HCT116 (cell line): ENCODE measurements around the gene RBM4B. TPM values are rescaled to one million over a fixed set of nuclear protein-coding genes. Genes with fewer than 3 reads are reported as not detected.

ENCODE experiments used
- ATAC-seq: fragments of 200-7000 bp; cut with Tn5 transposase; 2 replicates; pipeline ENCODE4 v1.9.1; 2020; ENCODE audit warnings: mild to moderate bottlenecking, moderate library complexity
- BruUV-seq: library from RNA; stranded (reverse); fragments of 400-500 nt; replicated peaks from 2 replicates; lab custom pipeline; 2021; lab: Mats Ljungman, UMichigan
- CTCF ChIA-PET: fragments of 300-600 bp; sonication (Branson Sonifier 250); formaldehyde crosslinking; loops from one replicate; lab custom pipeline; 2021; ENCODE audit warnings: antibody characterized with exemption; lab: Charles Lee
- POLR2A ChIA-PET: fragments of 300-600, 350-600 bp; sonication (Branson Sonifier 250); formaldehyde crosslinking; loops from one replicate; lab custom pipeline; 2021; ENCODE audit warnings: antibody characterized with exemption; lab: Charles Lee
- RAD21 ChIA-PET, 2 experiments: fragments of 300-600 bp; sonication (Branson Sonifier 250); formaldehyde crosslinking; loops; one replicate each; lab custom pipeline; 2023; ENCODE audit warnings: low total read pairs in 2 of 2; ENCODE audit not compliant: uncharacterized antibody in 2 of 2, unreplicated experiment in 2 of 2, low non-redundant PET in 1 of 2; lab: Charles Lee
- DNase-seq: peaks from one replicate; pipeline ENCODE4 v3.0.0-alpha.2; 2010; ENCODE audit warnings: low read depth, low spot score
- H2AFZ ChIP-seq: fragments of 200-600 bp; shearing (Covaris generic), sonication (generic); 2 replicates; pipeline ENCODE4 v1.6.1; 2017; ENCODE audit warnings: low read depth, mixed run types, mixed read lengths, antibody characterized with exemption, low read length; ENCODE audit not compliant: poor library complexity, severe bottlenecking
- H3K27ac ChIP-seq: 2 replicates; pipeline ENCODE4 v1.5.1; 2012; ENCODE audit warnings: low read depth, low read length
- H3K27me3 ChIP-seq: fragments of 200-600 bp; sonication (generic); 2 replicates; pipeline ENCODE4 v1.6.1; 2016; ENCODE audit warnings: mixed run types, low read length, mixed read lengths; ENCODE audit not compliant: insufficient read depth
- H3K36me3 ChIP-seq, 2 experiments: fragments of 200-500 bp in 1 of 2; fragments of 200-600 bp in 1 of 2; sonication (Bioruptor generic) in 1 of 2; sonication (generic) in 1 of 2; 2 replicates each; pipeline versions ENCODE4 v1.5.1 to v1.6.1; 2014 to 2016; ENCODE audit warnings: low read length in 2 of 2, inconsistent platforms in 1 of 2, mixed read lengths in 1 of 2, mixed run types in 1 of 2; ENCODE audit not compliant: insufficient read depth in 2 of 2, control insufficient read depth in 1 of 2
- H3K4me1 ChIP-seq, 2 experiments: fragments of 200-600 bp in 1 of 2; sonication (generic) in 1 of 2; 2 replicates each; pipeline versions ENCODE4 v1.5.1 to v1.6.1; 2012 to 2017; ENCODE audit warnings: low read length in 2 of 2, inconsistent platforms in 1 of 2, mild to moderate bottlenecking in 1 of 2, mixed read lengths in 1 of 2, mixed run types in 1 of 2, moderate library complexity in 1 of 2; ENCODE audit not compliant: insufficient read depth in 2 of 2, control insufficient read depth in 1 of 2
- H3K4me2 ChIP-seq: fragments of 200-600 bp; sonication (generic); 2 replicates; pipeline ENCODE4 v1.6.1; 2017; ENCODE audit warnings: mixed run types, low read length, mixed read lengths
- H3K4me3 ChIP-seq, 2 experiments: fragments of 200-600 bp in 1 of 2; sonication (generic) in 1 of 2; replicated peaks in 1 of 2; 2 replicates each; pipeline ENCODE4 v1.5.1; 2011 to 2016; ENCODE audit warnings: low read length in 2 of 2, control low read depth in 1 of 2, low read depth in 1 of 2, mild to moderate bottlenecking in 1 of 2, mixed read lengths in 1 of 2, mixed run types in 1 of 2
- H3K79me2 ChIP-seq: fragments of 200-600 bp; sonication (generic); 2 replicates; pipeline ENCODE4 v1.6.1; 2017; ENCODE audit warnings: mild to moderate bottlenecking, mixed run types, low read length, moderate library complexity, mixed read lengths; ENCODE audit not compliant: insufficient read depth
- H3K9ac ChIP-seq: fragments of 200-600 bp; sonication (generic); 2 replicates; pipeline ENCODE4 v1.6.1; 2016; ENCODE audit warnings: low read length, mixed read lengths
- H3K9me2 ChIP-seq: fragments of 200-600 bp; sonication (generic), shearing (Covaris generic); 2 replicates; pipeline ENCODE4 v1.6.1; 2017; ENCODE audit warnings: mixed run types, mild to moderate bottlenecking, moderate library complexity; ENCODE audit not compliant: insufficient read depth
- H3K9me3 ChIP-seq, 2 experiments: fragments of 200-500 bp in 1 of 2; fragments of 200-600 bp in 1 of 2; sonication (Bioruptor generic) in 1 of 2; sonication (generic) in 1 of 2; 2 replicates each; pipeline ENCODE4 v1.6.1; 2014 to 2017; ENCODE audit warnings: low read length in 2 of 2, mixed read lengths in 2 of 2, inconsistent platforms in 1 of 2, low read depth in 1 of 2, mild to moderate bottlenecking in 1 of 2, mixed run types in 1 of 2, moderate library complexity in 1 of 2; ENCODE audit not compliant: control insufficient read depth in 1 of 2, insufficient read depth in 1 of 2
- H4K20me1 ChIP-seq: fragments of 200-600 bp; sonication (generic), shearing (Covaris generic); 2 replicates; pipeline ENCODE4 v1.6.1; 2017; ENCODE audit warnings: mixed run types, mild to moderate bottlenecking, moderate library complexity; ENCODE audit not compliant: insufficient read depth
- CBX3 ChIP-seq: IDR thresholded peaks from 2 replicates; pipeline ENCODE4 v1.6.1; 2012; ENCODE audit warnings: low read depth
- ELF1 ChIP-seq: IDR thresholded peaks from 2 replicates; pipeline ENCODE4 v1.6.1; 2012; ENCODE audit warnings: low read depth, borderline replicate concordance
- EZH2 ChIP-seq: fragments of 200-600 bp; sonication (generic); IDR thresholded peaks from 2 replicates; pipeline ENCODE4 v1.6.1; 2017; ENCODE audit warnings: antibody characterized with exemption, mixed run types
- FOSL1 ChIP-seq: IDR thresholded peaks from 2 replicates; pipeline ENCODE4 v1.6.1; 2012; ENCODE audit warnings: low read depth
- JUND ChIP-seq: IDR thresholded peaks from 2 replicates; pipeline ENCODE4 v1.6.1; 2012
- POLR2A ChIP-seq: IDR thresholded peaks from 2 replicates; pipeline ENCODE4 v1.7.0; 2011; ENCODE audit warnings: borderline replicate concordance; ENCODE audit not compliant: insufficient read depth, insufficient read length; ENCODE audit errors: extremely low read depth
- POLR2AphosphoS5 ChIP-seq: IDR thresholded peaks from 2 replicates; pipeline ENCODE4 v1.6.1; 2011; ENCODE audit warnings: mild to moderate bottlenecking, low read depth, low read length, moderate library complexity
- SIN3A ChIP-seq: IDR thresholded peaks from 2 replicates; pipeline ENCODE4 v1.6.1; 2012; ENCODE audit warnings: low read depth
- SP1 ChIP-seq: IDR thresholded peaks from 2 replicates; pipeline ENCODE4 v1.6.1; 2012; ENCODE audit warnings: low read depth
- SRF ChIP-seq: IDR thresholded peaks from 2 replicates; pipeline ENCODE4 v1.6.1; 2012; ENCODE audit warnings: low read depth
- TCF7L2 ChIP-seq: IDR thresholded peaks from 2 replicates; pipeline ENCODE4 v1.7.0; 2011; ENCODE audit warnings: borderline replicate concordance, inconsistent platforms; ENCODE audit not compliant: insufficient read depth, insufficient read length; ENCODE audit errors: extremely low read depth
- YY1 ChIP-seq: IDR thresholded peaks from 2 replicates; pipeline ENCODE4 v1.6.1; 2011; ENCODE audit warnings: low read length, low read depth, moderate library complexity, mild to moderate bottlenecking; ENCODE audit not compliant: insufficient replicate concordance; ENCODE audit errors: extremely low read depth
- ZFX ChIP-seq: fragments of 450-650 bp; IDR thresholded peaks from 2 replicates; pipeline ENCODE4 v1.6.1; 2017
- intact Hi-C: fragments of 100-400 bp; cut with micrococcal nuclease; formaldehyde crosslinking; loops from 2 replicates; pipeline ENCODE4 v1.10.0; 2022
- total RNA-seq: library from RNA; stranded (reverse); gene quantifications from one replicate; pipeline ENCODE4 v1.2.1, GENCODE V29; 2021; ENCODE audit not compliant: unreplicated experiment
- TF ChIP-seq, protein P1 (sequence below): IDR thresholded peaks from 2 replicates; pipeline ENCODE4 v1.6.1; 2012; ENCODE audit warnings: low read depth
- TF ChIP-seq, protein P2 (sequence below): IDR thresholded peaks from 2 replicates; pipeline ENCODE4 v1.6.1; 2012
- TF ChIP-seq, protein P3 (sequence below): IDR thresholded peaks from 2 replicates; pipeline ENCODE4 v1.6.1; 2012

The RBM4B gene
- total RNA-seq, 1 experiment from 2014 or later = 18.1 TPM

DNA sequence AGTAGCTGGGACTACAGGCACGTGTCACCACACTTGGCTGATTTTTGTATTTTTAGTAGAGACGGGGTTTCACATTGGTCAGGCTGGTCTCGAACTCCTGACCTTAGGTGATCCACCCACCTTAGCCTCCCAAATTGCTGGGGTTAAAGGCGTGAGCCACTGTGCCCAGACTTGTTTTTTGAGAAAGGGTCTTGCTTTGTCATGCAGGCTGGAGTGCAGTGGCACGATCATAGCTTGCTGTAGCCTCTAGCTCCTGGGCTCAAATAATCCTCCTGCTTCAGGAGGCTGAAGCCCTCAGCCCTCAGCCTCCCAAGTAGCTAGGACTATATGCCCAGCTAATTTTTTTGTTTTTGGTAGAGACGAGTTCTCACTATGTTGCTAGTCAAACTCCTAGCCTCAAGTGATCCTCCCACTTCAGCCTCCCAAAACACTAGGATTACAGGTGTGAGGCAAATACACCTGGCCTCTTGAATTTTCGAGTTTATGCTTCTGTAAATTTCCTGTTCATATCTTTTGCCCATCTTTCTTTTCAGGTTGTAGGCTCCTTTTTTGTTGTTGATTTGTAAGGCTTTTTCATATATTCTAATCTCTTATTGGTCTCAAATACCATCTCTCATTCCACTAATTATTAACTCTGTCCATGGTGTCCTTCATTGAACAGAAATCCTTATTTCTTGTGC, 3.4 kb upstream of the RBM4B start:
- intact Hi-C loops = no loop called here

More for the DNA sequence above, 3.4 kb upstream of the RBM4B start:
- Histone ChIP-seq H2AFZ (no peak overlapping the region), H4K20me1 (no peaks in the 10 kb centered on the region), H3K36me3 (no peaks in the 10 kb centered on the region; a peak in 2 of 4 replicates), H3K4me3 (no peak overlapping the region), H3K79me2 (peaks cover 13% of the 10 kb centered on the region; the same call in 1 of the 2 replicates), H3K27me3 (no peaks in the 10 kb centered on the region), H3K9me2 (no peaks in the 10 kb centered on the region), H3K9ac (no peak overlapping the region), H3K9me3 (no peaks in the 10 kb centered on the region), H3K4me2 (no peak overlapping the region), H3K4me1 (peaks cover 3 to 24% of the 10 kb centered on the region in 2 experiments; a peak in 3 of 4 replicates), H3K27ac (no peak overlapping the region)
- ATAC-seq (no peak), DNase-seq (no peak)
- BruUV-seq = no TSS peak
- ChIA-PET POLR2A (no interaction called here), RAD21 (no interaction called here), CTCF (no interaction called here)
- TF ChIP-seq EZH2 = no peak
- TF ChIP-seq CBX3 = no peak
- TF ChIP-seq, protein P1, sequence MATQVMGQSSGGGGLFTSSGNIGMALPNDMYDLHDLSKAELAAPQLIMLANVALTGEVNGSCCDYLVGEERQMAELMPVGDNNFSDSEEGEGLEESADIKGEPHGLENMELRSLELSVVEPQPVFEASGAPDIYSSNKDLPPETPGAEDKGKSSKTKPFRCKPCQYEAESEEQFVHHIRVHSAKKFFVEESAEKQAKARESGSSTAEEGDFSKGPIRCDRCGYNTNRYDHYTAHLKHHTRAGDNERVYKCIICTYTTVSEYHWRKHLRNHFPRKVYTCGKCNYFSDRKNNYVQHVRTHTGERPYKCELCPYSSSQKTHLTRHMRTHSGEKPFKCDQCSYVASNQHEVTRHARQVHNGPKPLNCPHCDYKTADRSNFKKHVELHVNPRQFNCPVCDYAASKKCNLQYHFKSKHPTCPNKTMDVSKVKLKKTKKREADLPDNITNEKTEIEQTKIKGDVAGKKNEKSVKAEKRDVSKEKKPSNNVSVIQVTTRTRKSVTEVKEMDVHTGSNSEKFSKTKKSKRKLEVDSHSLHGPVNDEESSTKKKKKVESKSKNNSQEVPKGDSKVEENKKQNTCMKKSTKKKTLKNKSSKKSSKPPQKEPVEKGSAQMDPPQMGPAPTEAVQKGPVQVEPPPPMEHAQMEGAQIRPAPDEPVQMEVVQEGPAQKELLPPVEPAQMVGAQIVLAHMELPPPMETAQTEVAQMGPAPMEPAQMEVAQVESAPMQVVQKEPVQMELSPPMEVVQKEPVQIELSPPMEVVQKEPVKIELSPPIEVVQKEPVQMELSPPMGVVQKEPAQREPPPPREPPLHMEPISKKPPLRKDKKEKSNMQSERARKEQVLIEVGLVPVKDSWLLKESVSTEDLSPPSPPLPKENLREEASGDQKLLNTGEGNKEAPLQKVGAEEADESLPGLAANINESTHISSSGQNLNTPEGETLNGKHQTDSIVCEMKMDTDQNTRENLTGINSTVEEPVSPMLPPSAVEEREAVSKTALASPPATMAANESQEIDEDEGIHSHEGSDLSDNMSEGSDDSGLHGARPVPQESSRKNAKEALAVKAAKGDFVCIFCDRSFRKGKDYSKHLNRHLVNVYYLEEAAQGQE = no peak
- TF ChIP-seq FOSL1 = no peak
- no peak for TF ChIP-seq SRF
- no peak for TF ChIP-seq TCF7L2
- no peak for TF ChIP-seq ZFX
- TF ChIP-seq, protein P2, sequence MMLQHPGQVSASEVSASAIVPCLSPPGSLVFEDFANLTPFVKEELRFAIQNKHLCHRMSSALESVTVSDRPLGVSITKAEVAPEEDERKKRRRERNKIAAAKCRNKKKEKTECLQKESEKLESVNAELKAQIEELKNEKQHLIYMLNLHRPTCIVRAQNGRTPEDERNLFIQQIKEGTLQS = no peak
- no peak for TF ChIP-seq ELF1
- no peak for TF ChIP-seq POLR2AphosphoS5
- no peak for TF ChIP-seq SIN3A
- TF ChIP-seq YY1 = no peak
- no peak for TF ChIP-seq SP1
- TF ChIP-seq POLR2A = no peak
- TF ChIP-seq, protein P3, sequence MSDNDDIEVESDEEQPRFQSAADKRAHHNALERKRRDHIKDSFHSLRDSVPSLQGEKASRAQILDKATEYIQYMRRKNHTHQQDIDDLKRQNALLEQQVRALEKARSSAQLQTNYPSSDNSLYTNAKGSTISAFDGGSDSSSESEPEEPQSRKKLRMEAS = no peak
- TF ChIP-seq JUND = no peak
